ENCODE results near the gene TBC1D19.

TBC1D19 gene

DNA sequence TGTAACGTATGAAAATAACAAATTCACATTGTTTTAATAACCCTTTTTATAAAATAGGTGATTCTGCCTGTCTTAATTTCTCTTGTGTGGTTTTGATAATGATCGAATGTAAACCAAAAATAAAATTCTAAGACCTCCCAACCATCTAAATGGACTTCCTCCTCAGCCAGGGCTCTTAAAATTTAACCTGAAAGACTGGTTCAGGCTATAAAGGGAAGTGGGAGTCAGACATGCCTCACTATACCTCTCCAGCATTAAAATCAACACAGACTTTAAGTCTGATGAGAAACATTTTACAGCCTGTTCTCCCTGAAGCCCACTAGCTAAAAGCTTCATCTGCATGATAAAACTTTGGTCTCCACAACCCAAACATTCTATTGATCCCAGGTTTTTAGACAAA lies 179.2 kb downstream of the TBC1D19 start:
- no peak overlapping the region for H3K4me3 ChIP-seq (ENCODE audit: low read depth, low read length)
- TF ChIP-seq, protein P1, sequence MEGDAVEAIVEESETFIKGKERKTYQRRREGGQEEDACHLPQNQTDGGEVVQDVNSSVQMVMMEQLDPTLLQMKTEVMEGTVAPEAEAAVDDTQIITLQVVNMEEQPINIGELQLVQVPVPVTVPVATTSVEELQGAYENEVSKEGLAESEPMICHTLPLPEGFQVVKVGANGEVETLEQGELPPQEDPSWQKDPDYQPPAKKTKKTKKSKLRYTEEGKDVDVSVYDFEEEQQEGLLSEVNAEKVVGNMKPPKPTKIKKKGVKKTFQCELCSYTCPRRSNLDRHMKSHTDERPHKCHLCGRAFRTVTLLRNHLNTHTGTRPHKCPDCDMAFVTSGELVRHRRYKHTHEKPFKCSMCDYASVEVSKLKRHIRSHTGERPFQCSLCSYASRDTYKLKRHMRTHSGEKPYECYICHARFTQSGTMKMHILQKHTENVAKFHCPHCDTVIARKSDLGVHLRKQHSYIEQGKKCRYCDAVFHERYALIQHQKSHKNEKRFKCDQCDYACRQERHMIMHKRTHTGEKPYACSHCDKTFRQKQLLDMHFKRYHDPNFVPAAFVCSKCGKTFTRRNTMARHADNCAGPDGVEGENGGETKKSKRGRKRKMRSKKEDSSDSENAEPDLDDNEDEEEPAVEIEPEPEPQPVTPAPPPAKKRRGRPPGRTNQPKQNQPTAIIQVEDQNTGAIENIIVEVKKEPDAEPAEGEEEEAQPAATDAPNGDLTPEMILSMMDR (IDR thresholded peaks at IDR 0.05; ENCODE audit: low read depth, low read length) = no peak

DNA sequence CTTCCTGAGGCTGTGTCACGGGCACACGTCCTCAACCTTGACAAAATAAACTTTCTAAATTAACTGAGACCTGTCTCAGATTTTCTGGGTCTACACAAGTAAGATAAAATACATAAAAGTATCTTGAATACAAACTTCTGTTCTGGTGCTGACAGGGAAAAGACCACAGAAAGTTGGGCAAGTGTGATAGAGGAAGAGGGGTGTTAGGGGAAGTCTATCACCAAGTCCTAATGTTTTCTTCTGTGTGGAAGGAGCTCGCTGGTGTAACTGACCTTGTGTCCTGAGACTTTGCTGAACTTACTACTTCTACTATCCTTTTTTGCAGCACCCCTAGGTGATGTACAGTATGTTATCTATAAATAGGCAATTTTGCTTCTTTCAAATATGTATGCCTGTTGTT lies 179.8 kb downstream of the TBC1D19 start:
- no peak overlapping the region for H3K4me3 ChIP-seq (ENCODE audit: low read depth, low read length)
- TF ChIP-seq, protein P1 (IDR thresholded peaks at IDR 0.05; ENCODE audit: low read depth, low read length) = no peak

DNA sequence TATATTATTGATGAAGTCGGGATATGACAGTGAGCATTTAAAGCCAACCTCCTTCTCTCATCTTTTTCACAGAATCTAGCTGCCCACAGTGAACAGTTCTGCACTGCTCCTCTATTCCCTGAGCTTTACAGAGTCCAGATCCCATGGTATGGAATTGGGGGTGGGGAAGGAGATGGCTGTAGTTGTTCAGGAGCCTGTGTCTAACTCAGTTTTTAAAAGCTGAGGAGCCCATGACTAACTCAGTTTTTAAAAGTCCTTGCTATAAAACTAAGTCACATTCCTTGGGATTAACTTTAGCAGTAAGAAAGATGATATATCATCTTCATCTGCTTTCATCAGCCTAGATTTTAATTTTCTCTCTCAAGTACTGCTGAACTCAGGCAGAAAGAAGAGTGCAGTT lies 180.3 kb downstream of the TBC1D19 start:
- TF ChIP-seq, protein P1 (IDR thresholded peaks at IDR 0.05; ENCODE audit: low read depth, low read length) = no peak
- H3K4me3 ChIP-seq (ENCODE audit: low read depth, low read length) = no peak overlapping the region

DNA sequence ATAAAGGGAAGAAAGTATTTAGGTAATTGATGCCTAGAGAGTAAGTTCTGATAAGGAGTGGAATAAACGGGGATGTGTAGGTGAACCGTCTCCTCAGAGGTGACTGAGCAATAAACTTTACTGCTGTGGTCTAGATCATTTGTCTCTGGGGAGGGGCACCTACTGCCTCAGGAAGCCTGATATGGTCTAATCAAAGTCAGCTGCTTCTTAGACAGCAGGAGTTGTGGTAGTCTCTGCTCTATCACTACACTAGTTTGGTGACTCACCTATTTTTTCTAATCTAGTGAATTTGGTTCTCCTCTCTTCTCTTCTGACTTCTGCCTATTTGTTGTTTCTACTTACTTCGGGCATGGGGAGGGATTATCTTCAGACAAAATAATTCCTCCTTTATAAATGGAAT lies 181.6 kb downstream of the TBC1D19 start:
- H3K4me3 ChIP-seq (ENCODE audit: low read depth, low read length) = no peak overlapping the region
- TF ChIP-seq, protein P1 (IDR thresholded peaks at IDR 0.05; ENCODE audit: low read depth, low read length) = no peak

DNA sequence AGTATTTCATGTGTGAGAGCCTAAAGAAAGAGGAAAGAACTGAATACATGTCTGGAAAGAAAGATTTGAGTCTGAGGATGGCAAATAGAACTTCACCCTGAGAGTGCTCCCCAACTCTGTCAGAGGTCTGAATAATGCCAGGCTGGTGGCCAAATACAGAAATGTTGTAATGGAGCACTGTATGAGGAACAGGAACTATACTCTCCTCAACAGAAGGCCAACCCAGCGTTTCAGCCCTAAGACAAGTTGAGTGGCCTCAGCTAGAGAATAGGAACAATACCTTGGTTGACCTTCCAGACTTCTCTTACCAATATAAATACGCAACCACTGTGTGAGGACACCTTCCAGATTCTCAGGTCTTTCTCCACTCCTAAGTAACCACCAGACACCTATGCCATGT lies 182.3 kb downstream of the TBC1D19 start:
- no peak overlapping the region for H3K4me3 ChIP-seq (ENCODE audit: low read depth, low read length)
- TF ChIP-seq, protein P1 (IDR thresholded peaks at IDR 0.05; ENCODE audit: low read depth, low read length) = no peak

DNA sequence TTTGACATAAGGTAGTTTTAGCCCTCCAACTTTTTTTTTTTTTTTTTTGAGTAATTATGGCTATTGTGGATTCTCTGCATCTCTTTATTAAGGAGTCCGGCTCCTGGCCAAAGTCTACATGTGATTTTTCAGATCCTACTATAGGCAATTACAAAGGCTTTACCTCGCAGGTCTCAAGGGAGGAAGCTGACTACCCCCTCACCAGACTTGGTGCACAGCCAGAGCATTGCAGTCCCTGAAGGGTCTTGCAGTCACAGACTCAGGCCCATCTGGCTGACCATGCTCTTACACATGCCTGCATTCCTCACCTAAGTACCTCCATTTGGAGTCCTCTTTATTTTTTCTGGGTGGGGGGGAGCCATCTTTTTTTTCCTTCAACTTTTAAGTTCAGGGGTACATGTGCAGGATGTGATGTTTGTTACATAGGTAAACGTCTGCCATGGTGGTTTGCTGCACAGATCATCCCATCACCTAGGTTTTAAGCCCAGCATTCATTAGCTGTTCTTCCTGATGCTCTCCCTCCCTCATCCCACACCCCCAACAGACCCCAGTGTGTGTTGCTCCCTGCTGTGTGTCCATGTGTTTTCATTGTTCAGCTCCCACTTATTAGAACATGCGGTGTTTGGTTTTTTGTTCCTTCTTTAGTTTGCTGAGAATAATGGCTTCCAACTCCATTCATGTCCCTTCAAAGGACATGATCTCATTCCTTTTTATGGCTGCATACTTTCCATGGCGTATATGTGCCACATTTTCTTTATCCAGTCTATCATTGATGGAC lies 188.4 kb downstream of the TBC1D19 start:
- no peak overlapping the region for H3K4me3 ChIP-seq (ENCODE audit: low read depth, low read length)
- TF ChIP-seq, protein P1 (IDR thresholded peaks at IDR 0.05; ENCODE audit: low read depth, low read length) = no peak

DNA sequence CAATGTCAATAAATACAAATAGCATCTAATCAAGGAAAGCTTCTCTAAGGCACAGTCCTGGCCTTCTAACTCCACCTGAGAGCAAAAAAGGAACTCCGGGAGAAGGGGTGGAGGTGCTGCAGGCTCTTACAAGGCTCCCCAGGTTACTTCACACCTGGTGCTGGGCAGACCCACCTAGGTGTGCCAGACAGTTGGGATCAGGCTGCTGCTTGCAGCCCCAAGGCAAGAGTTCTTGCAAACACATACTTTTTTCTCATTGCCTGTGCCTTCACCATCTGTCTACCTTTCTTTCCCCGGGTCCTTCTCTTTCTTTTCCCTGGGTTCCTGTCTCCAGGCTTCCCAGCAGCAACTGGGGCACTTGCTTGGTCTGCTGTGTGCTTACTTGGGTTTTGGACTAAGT lies 195.3 kb downstream of the TBC1D19 start:
- H3K4me3 ChIP-seq (ENCODE audit: low read depth, low read length) = no peak overlapping the region
- TF ChIP-seq, protein P1 (IDR thresholded peaks at IDR 0.05; ENCODE audit: low read depth, low read length) = no peak

Data from WI38 (cell line).